ENCODE data around the gene CMTM6.

- TF ChIP-seq CTCF (IDR thresholded peaks at IDR 0.05) = no peak
- no peak for TF ChIP-seq POLR2A (IDR thresholded peaks at IDR 0.05)
Measured at GRCh38 chr3:32500231-32500630, 2.4 kb downstream of the CMTM6 start.

Data from vagina (tissue), 2 donors.